NCI-H69 (cell line): ENCODE measurements around the gene AKTIP.
"Not testable (repeated sequence)": the region's sequence is repeated elsewhere in the genome, so short reads cannot be mapped to it uniquely, and the experiment has no call there.

Experiments used
- DNase-seq: peaks from one replicate; lab custom pipeline; 2025; lab: John Stamatoyannopoulos, UW

Gene AKTIP

DNA sequence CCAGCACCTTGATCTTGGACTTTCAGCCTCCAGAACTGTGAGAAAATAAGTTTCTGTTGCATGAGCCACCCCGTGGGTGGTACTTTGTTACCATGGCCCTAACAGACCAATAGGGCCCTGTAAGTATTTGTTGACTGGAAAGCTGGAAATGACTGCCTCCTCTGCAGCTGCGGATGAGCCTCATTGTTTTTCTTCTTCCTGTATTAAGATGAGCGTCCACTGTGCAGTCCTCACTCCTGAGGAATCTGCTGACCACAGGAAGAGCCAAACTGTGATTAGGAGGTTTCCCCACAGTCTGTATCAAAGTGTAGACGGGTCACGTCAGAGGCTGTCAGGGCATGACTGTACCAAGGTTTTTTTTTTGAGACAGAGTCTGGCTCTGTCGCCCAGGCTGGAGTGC lies 12.2 kb upstream of the AKTIP start:
- no peak for DNase-seq

DNA sequence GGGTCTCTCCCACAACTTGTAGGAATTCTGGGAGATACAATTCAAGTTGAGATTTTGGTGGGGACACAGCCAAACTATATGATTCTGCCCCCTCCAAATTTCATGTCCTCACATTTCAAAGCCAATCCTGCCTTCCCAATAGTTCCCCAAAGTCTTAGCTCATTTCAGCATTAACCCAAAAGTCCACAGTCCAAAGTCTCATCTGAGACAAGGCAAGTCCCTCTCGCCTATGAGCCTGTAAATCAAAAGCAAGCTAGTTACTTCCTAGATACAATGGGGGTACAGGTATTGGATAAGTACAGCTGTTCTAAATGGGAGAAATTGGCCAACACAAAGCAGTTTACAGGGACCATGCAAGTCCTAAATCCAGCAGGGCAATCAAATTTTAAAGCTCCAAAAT lies 9.8 kb upstream of the AKTIP start:
- DNase-seq, result not testable (repeated sequence)

DNA sequence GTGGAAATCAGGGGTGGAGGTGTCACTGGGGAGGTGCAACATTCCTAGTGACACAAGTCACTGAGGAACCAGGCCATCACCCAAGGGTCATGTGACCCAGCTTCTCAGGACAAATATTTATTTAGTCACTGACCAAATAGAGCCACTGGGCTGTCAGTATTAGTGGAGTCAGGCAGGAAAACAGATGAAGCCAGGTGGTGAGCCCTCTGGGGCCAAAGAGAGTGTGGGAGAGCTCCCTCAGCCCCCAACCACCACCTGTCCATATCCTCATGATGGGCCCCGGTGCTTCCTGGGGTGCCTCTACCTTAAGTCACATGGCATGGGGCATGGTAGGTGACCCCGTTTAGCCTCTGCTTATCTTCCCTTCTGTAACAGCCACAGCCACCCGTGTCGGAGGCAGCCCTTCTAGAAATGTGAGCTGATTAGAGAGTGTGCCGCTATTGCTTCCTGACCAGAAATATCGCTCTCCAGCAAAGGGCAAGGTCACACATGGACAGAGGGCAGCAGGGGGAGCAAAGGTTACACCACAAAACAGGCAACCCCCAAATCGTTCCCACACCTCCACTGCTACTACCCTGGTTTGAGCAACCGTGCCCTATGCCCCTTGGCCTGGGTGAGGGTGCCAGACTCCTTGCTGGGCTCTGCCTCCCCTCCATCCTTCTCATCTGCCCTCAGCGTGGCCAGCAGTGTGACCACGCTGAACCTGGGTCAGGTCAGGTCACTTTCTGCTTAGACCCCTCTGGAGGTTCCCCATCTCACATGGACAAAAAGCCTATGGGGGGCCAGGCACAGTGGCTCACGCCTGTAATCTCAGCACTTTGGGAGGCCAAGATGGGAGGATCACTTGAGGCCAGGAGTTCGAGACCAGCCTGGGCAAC lies 8.6 kb upstream of the AKTIP start:
- DNase-seq, result peak; percentile 53

DNA sequence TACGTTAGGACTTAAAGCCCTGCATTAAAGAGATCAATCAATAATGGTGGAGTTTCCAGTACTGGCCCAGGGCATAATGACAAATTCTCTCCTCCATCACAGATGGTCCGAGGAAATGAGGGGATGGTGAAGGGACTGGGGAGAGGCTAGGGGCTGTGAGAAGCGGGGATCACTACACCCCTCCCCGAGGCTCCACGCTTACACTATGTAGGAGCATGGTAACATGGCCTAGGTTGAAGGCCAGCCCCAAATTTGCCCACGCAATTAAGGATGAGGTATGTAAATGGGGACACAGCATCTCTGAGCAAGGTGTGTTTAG lies 8.0 kb upstream of the AKTIP start:
- no peak for DNase-seq

DNA sequence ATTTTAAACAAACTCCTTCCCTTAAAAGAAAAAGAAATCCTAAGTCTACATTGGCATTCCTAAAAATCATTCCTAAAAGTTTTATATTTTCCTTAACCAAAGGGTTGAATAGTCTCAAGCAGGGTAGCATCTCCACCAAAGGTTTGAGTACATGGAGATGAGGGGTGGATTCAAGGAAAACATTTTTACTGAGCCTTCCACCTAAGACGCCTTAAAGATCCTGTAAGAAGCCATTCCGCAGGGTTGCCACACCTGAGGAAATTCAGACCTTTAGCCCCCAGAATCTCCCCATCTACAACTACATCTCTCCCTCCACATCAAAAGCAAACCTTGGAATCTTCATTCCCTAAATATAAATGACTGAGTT lies 7.7 kb upstream of the AKTIP start:
- DNase-seq, result no peak

DNA sequence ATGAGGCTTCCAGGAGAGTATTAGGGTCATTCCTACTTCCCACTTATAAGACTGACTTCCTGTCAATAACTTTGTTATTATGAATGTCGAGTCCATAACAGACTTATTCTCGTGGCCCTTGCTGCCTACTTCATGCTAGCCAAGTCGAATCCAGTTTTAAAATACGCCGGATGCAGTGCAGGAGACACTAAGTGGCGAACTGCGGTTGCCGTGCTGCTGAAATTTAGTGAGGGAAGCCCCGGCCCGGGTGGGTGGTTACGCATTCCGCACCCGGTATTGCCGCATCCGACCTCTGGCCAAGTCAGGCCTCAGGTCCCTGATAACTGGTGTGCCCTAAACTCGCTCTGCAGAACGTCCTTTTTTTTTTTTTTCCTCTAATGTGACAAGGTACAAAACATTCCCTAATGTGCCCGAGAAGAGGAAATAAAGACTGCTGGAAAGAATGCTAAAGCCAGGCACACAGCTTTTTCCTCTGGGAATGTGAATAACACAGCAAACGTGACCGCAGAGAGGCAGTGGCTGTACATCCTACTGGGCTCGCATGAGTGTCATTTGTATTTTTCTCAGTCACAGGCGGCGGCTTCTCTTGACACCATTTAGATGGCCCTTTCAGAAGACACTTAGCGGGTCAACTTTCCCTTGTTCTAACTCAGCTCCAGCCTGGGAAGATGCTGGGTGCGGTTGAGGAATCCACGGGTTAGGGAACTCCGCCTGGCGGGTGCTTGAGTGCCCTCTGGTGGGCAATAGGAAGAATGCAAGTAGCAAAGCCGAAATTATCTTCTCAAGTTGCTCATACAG lies 7.1 kb upstream of the AKTIP start:
- DNase-seq, result peak; percentile 60

DNA sequence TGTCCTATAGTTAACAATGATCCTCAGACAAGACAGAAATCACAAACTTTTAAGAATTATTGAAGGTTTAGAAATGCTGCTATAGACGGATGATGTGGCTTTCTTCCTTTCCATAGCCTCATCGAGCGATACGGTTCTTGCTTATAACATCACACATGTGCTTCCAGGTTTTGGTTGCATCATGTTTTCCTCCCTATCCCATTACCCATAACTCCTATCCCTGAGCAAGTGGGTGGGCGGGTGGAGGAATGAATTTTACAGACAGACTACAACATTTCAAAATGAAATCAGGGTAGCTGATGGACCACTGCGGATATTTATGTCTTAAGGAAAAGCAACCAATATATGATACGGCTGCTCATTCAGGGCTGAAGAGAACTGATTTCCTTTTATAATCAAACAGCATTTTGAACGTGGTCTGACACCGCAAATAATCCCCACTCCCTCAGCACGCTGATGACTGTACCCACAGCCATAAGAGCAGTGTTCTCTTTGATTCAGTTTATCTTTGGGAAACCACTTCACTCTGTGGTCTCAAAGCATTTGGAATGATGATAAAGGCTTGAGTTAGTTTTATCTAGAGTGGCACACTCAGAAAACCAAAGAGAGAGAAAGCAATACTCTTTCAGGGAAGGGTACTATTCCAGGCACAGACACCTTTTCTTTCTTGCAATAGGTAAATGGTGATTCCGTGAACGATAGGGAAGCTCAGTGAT lies 4.6 kb upstream of the AKTIP start:
- no peak for DNase-seq

DNA sequence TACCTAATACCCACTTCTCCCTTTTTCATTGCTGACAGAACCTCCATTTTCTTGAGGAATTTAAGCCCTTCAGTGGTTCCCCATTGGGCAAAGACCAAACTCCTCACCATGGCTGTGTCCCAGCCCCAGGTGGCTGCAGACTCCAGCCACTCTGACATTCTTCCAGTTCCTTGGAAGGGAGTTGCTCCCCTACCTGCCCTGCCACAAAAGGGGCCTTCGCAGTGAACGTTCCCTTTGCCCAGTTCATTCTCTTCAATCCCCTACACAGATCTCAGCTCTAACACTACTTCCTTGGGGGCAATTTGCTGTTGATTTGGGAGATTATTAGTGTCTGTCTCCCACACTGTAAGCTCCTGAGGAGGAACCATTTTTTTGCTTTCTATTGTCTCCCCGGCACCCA lies 3.2 kb upstream of the AKTIP start:
- no peak for DNase-seq

DNA sequence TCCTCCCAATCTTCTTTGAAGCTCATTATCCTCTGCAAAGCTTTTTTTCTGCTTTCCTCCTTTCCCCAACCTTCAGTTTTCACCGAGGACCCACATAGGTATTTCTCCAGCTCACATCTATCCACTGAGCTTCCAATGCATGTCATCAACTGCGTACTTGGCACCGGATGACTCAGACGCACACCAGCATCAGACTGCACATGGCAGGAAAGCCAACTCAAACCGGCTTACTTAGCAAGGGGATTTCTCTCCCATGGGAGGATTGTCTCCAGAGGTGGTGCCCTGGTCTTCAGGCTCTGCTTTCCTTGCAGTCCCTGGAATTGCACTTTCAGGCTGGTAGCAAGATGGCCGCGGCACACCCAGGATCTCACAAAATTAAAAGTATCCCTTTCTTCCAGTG lies 1.7 kb upstream of the AKTIP start:
- DNase-seq, result no peak

DNA sequence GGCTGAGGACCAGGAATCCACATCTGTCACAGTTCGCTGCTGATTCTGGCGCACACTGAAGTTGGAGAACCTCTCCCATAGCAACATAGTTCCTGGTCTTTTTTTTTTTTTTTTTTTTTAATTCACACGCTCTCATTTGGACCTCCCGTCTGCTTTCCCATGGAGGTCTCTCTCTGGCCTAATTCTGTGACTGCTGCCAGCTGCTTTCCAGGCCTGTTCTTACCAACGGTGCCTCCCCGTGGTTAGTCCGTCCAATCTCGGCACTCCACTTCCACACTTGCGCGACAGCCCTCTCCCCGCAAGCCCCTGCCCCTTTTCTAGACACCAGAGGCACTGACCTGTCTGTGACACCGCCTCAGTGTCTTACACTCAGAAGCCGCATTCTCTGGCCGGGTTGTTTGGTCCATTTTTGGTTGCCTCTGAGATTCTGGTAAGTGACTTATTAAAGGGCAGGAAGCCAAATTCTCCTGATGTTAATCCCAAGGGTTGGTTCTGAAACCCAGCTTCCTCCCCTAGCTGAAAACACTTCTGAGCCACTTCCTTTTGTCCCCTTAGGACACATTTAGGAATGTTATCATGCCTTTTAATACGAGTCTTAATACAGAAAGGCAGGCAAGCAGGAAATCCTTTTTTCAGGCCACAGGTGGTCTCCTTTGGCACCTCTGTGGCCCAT lies 1.1 kb upstream of the AKTIP start:
- DNase-seq, result peak; percentile 49

DNA sequence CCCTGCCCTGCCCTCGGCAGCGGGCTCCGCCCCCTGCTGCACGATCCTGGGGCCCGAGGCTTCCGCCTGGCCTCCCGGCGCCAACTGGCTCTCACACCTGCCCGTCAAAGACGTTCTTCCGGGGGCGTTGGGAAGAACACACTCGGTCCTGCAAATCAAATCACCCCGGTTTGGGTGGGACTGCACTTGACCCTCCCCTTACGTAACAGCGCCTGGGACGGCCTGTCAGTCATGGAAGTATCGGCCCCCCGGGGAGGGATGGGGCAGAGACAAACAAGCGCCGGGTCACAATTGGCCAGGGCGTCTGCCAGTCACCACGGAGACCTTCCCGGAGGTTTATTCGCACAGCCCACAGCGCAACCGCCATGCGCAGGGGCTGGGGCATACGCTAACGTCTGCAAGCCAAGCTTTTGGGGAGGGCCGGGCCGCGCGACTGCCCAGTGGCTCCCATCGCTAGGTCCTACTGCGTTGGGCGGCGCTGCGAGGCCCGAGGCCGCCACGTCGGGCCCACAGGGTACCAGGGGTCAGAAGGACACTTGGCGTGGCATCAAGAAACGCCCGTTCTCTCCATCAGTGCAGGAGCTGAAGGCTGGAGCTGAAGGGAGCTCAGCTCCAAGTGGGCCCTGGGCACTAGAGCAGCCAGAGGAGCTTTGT lies 388 bp upstream of the AKTIP start:
- peak; percentile 99 for DNase-seq

DNA sequence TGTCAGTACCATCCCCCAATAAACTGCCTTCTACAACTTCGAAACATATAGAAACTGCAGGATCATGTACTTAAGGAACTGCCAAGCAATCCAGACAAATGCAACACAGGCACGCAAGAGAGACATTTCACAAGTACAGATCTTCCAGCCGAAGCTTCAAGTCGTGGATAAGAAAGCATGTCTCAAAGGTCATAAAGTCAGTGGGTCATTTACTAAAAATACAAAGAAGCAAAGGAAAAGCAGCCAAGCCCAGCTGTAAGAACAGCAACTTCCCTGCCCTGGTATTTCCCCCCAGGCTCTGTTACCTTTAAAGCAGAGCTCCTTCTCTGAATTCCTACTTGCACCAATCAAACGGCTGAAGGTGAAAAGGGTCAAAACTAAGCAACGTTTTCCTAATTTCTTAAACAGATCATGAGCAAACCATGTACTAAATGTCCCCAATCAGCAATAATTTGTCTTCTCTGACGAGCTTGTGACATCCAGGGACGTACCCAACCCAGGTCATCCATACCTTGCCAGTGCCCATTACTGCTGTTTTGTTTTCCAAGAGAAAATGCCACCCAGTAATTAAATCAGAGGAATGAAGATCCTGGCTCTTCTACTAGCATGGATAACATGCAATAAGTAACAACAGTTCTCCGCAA lies 1.7 kb downstream of the AKTIP start:
- DNase-seq, result no peak

DNA sequence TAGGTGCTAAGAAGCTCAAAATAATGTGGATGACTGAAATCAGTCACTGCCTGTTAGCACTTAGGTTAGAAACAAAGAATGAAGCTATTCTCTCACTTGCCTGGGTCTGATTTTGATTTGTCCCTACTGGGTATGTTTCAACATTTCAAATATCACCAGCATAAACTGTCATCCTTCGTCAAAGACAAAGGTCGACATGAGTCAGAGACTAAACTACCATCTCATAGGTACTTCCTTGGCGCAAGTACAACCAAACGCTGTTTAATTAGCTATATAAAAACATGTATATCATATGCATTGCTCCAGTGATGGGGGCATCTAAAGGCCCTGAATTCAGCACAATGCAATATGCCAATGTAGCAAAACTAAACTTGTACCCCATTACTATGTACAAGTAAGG lies 4.0 kb downstream of the AKTIP start:
- DNase-seq, result no peak

DNA sequence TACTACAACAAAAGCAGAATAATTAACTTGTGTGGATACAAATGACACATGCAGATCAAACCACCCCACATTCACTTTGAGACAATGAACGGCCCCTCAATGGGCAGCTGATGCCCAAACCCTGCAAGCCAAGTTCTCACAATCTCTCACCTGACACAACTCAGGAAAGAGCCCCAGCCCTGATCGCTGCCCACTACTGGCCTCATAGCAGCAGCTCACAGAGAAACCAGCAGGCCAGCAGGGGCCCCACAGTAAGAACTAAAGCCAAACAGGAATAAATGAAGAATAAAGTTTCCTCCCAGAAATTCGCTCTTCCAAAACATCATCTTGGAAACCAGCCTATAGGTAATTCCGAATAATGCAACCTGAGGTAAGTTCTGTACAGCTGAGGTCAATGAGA lies 7.7 kb downstream of the AKTIP start:
- DNase-seq, result no peak

DNA sequence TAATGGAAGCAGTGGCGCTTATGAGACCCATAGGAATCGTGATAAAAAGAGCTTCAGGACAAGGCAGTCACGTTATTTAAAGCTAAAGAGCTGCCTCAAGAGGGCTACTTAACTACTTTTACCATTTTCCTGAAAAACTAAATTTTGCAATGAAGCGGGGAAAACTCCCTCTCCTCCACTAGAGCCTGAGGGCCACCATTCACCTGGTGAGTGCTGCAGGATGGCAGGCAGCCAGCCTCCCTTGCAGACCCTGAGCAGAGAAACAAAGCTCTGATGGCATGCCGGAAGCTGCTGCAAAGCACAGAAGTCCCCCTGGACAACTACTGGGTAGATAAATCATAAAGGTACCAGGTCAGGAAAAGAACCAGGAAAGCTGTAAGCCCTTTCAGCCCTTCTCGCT lies 8.4 kb downstream of the AKTIP start:
- DNase-seq, result no peak

DNA sequence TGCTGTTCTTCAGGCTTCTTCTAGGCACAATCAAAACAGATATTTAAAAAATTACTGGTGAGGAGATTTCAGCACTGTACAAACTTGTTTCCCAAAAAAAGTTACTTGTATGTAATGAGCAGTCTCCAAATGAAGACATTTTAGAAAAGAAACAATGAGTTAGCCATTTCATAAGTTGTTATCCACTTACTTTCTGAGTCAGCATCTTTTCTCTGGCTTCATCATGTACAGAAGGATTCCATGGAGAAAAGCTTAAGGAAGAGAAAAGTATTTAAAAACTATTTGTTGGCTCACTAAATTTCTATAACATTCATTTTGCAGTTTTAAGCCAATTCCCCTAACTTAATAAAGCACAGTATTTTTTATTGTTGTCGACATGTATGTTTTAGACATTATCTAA lies 10.5 kb downstream of the AKTIP start:
- no peak for DNase-seq

DNA sequence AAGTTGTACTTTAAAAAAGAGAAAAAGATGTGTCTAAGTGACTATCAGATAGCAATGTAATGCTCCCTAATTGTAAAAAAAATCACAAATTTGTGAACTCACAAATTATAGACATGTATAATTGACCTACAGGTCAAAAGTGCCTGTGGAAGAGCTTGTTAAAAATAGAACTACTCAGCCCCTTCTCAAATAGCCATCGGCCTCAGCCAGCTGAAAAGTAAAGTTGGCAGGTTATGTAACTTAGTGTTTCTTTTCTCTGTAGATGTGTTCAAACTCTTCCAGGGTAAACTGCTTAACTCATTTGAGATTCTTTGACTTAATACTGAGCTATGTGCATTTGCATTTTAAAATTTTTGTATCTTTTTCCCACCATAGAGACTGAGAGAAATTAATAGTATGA lies 13.3 kb downstream of the AKTIP start:
- no peak for DNase-seq

DNA sequence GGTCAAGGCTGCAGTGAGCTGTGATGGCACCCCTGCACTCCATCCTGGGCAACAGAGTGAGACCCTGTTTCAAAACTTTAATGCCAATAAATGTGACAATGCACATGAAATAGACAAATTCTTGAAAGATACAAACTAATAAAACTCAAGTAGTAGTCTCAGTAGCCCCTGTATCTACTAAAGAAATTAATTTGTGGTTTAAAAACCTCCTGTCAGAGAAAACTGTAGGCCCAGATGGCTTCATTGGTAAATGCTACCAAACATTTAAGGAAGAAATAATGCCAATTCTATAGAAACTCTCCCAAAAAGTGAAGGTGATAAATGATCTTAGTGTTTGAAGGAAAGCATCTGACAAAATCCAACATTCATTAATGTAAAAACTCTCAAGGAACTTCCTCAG lies 16.8 kb downstream of the AKTIP start:
- DNase-seq, result no peak

DNA sequence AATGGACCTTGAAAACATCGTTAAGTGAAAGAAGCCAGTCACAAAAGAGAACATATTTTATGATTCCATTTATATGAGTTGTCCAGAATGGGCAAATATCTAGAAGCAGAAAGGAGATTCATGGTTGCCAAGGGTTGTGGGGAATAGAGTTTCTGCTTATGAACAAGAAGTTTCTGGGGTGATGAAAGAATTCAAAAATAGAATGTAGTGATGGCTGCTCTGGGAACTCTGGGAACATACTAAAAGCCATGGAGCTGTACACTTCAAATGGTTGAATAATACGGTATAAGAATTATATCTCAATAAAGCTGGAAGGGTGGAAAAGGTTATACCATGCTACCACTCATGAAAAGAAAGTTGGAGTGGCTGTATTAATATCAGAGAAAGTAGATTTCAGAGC lies 18.5 kb downstream of the AKTIP start:
- DNase-seq, result no peak

DNA sequence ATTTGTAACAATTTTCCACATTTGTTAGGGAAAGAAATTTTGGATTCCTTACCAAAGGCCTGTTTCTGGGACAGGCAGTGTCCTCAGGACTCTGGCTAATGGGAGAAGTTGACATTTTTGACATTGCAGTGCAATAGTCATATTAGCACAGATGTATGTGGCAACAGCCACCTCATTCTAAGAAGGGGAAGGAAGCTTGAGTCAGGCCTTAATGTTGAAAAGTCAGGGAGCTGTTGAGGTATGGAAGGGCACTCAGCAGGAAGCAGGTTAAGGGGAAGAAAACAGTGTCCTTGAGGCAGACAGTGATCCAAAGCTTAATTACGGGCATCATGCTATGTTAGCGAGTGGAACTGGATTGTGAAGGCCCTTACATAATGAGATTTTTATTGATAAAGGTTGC lies 20.9 kb downstream of the AKTIP start:
- no peak for DNase-seq

DNA sequence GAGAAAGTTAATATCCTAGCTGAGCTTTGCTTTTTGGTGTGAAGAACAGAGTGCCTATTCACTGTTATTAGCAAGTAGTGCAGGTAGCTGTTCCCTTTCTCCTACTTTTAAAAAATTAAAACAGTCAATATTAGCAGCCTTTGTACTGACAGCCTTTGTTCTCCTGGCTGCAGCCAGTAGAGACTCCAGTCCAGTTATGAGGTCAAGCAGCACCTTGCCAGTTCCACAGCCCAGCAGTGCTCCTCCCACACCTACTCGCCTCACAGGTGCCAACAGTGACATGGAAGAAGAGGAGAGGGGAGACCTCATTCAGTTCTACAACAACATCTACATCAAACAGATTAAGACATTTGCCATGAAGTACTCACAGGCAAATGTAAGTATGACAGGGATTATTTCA lies 22.6 kb downstream of the AKTIP start:
- DNase-seq, result no peak
